ENCODE data around the gene DPP8.
"Not testable (repeated sequence)": the region's sequence is repeated elsewhere in the genome, so short reads cannot be mapped to it uniquely, and the experiment has no call there.

DPP8 gene

GRCh38 chr15:65404186-65404872 lies 113.2 kb downstream of the DPP8 start:
- no peak for DNase-seq (ENCODE audit: low read depth in 2 of 2)

- no peak for DNase-seq (ENCODE audit: low read depth in 2 of 2)
Observed at GRCh38 chr15:65402961-65403360, 114.5 kb downstream of the DPP8 start.

- no peak for DNase-seq (ENCODE audit: low read depth in 2 of 2)
Observed at GRCh38 chr15:65401611-65402240, 115.8 kb downstream of the DPP8 start.

DNA sequence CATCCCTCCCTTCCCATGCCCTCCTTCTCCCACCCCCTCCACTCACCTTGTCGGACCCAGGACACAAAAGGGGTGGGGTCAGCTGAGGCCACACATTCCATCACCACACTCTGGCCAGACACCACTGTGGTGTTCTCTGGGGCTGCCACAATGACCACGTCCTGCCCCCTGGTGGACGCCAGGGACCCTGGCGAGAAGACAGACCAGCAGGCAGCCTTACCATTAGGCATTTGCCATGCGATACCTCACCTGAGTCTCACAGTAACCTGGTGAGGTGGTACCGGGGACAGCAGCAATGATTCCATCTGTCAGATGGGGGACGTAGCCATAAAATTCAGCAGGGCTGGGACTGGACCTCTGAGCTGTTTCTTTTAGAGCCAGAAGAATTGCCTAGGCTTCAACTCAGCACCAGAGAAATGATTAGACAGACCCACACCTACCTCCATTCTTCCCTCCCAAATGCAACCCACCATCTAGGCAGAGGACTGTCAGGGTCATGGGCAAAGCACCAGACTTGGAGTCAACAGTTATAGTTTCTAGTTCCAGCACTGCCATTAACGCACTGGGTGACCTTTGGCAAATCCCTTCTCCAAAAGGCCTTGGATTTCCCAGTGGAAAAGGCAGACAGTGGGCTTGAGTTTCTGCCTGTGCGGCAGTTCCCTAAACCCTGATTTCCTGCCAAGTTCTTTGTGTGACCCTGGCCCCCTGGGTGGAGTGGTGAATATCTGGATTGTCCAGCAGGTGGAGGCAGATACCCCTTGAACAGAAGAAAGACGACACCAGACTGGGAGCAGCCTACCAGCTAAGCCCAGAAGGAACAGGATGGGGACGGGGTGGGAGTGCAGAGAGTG lies 116.5 kb downstream of the DPP8 start:
- DNase-seq (ENCODE audit: low read depth in 2 of 2), result no peak

- no peak for DNase-seq (ENCODE audit: low read depth in 2 of 2)
Observed at GRCh38 chr15:65399997-65400396, 117.5 kb downstream of the DPP8 start.

GRCh38 chr15:65399001-65399706 lies 118.3 kb downstream of the DPP8 start:
- DNase-seq (ENCODE audit: low read depth in 2 of 2), result no peak

DNA sequence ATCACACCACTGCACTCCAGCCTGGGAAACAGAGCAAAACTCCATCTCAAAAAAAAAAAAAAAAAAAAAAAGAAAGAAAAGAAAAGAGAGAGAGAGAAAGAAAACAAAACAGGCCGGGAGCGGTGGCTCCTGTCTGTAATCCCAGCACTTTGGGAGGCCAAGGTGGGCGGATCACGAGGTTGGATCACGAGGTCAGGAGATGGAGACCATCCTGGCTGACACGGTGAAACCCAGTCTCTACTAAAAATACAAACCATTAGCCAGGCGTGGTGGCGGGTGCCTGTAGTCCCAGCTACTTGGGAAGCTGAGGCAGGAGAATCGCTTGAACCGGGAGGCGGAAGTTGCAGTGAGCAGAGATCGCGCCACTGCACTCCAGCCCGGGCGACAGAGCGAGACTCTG lies 119.0 kb downstream of the DPP8 start:
- DNase-seq (ENCODE audit: low read depth in 2 of 2), result not testable (repeated sequence)

- no peak for DNase-seq (ENCODE audit: low read depth in 2 of 2)
Observed at GRCh38 chr15:65396965-65397317, 120.5 kb downstream of the DPP8 start.

GRCh38 chr15:65396283-65396964 lies 121.1 kb downstream of the DPP8 start:
- DNase-seq (ENCODE audit: low read depth in 2 of 2), result no peak

GRCh38 chr15:65395567-65396202 lies 121.8 kb downstream of the DPP8 start:
- DNase-seq (ENCODE audit: low read depth in 2 of 2), result no peak

- no peak for DNase-seq (ENCODE audit: low read depth in 2 of 2)
Observed at GRCh38 chr15:65394936-65395335, 122.6 kb downstream of the DPP8 start.

DNA sequence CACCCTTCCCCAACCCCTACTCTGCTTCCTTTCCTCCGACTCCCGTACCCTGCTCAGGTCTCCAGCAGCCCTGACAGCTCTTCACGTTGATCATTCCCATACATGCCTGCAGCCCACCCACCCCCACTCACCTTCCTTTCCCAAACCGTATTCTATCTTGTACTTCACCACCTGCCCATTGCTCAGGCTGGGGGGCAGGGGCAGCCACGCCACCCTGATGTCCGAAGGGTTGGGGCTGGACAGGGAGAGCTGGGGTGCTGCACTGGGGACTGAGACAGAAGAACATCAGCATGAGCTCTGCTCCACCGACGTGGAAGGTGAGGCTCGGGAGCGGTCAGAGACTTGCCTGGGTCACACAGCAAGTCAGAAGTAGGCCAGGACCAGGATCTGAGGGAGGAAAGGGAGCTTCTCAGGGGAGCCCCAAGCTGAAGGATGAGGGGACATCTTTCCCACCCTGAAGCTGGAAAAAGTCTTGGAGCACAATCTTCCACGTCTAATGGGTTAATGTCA lies 123.2 kb downstream of the DPP8 start:
- no peak for DNase-seq (ENCODE audit: low read depth in 2 of 2)

DNA sequence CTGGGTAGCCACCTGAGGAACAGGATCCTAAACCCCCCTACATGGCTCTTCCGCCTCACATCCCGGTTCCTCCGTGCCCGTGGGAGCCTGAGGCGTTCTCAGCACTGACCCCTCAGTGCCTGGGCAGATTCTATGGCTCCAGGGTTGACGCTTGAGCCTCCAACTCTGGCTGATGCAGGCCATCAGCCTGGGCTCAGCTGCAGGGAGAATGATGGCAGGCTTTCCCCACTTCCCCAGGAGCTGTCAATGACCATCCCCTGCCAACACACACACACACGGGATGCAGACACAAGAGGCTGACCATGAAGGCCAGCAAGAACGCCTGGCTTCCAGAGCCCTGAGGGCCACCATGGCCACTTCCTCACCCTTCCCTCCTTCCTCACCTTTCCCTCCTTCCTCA lies 123.9 kb downstream of the DPP8 start:
- DNase-seq (ENCODE audit: low read depth in 2 of 2), result no peak

DNA sequence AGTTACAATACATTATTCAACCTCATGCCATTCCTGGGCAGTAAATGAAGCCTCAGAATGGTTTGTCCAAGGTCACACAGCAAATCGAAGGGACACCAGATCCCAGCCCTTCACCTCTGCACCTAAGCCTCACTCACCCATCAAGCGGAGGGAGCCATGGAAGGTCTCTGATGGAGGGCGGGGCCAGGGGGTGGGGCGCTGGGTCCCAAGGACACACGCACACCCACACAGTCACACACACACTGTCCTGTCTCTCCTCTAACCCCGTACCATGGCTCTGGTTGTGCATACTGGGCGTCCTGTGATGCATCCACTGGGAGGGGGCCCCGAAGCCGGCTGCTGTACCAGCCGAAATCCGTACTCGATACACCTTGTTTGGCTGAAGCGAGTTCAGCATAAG lies 124.4 kb downstream of the DPP8 start:
- DNase-seq (ENCODE audit: low read depth in 2 of 2), result no peak
